ENCODE data around the gene NHP2.
"Not testable (repeated sequence)": the region's sequence is repeated elsewhere in the genome, so short reads cannot be mapped to it uniquely, and the experiment has no call there.

Gene NHP2

GRCh38 chr5:178153530-178154340, at the start of gene NHP2:
TSS of gene NHP2 (minus strand) at chr5:178153885. CDS start at chr5:178153817, 68 bp downstream.
- peak; percentile 97 for DNase-seq (ENCODE audit: low spot score)

DNA sequence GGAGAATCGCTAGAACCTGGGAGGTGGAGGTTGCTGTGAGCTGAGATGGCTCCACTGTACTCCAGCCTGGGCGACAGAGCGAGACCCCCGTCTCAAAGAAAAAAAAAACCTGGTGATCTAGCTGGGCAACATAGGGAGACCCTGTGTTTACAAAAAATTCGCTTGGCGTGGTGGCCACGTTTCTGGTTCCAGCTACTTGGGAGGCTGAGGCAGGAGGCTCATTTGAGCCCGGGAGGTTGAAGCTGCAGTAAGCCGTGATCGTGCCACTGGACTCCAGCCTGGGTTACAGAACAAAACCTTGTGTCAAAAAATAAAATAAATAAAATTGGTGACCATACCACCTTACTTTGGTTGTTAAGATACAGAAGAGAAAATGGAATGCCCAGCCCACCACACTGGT, 48.9 kb upstream of the NHP2 start:
- no peak for DNase-seq (ENCODE audit: low spot score)

DNA sequence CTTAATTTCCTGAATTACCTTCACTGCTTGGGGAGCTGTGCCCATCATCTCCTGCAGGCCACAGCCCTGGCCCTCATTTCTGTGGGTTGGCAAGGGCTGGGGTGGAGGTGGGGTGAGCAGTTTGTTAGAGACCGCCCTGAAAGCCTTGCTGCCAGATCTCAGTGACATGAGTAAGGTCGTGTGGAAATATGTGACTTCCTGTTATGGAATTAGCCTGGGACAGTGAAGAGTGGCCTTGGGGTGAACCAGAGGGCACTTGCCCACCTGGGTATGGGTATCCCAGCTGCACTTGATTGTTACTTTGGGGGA, 48.2 kb upstream of the NHP2 start:
- DNase-seq (ENCODE audit: low spot score) = no peak

DNA sequence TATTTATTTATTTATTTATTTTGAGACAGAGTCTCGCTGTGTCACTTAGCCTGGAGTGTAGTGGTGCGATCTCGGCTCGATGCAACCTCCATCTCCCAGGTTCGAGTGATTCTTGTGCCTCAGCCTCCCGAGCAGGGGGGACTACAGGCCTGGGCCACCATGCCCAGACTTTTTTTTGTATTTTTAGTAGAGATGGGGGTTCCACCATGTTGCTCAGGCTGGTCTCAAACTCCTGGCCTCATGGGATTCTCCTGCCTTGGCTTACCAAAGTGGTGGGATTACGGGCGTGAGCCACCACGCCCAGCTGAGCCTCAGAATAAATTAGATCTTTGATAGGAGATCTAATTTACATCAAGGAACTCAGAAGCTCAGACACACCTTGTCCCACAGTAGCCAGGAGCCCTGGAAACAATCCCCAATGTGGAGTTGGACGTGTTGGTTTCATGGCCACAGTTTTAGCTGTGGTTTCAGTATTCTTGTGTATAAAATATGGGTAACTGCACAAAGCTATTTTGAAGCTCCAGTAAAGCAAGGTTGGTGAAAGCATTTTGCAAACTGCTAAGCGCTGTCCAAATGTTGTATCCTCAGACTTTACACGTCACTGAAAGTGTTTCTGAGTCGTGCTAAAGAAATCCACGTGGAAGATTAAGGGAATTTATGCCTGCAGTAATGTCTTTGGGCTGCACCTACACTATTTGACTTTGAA, 47.7 kb upstream of the NHP2 start:
- DNase-seq (ENCODE audit: low spot score) = no peak

DNA sequence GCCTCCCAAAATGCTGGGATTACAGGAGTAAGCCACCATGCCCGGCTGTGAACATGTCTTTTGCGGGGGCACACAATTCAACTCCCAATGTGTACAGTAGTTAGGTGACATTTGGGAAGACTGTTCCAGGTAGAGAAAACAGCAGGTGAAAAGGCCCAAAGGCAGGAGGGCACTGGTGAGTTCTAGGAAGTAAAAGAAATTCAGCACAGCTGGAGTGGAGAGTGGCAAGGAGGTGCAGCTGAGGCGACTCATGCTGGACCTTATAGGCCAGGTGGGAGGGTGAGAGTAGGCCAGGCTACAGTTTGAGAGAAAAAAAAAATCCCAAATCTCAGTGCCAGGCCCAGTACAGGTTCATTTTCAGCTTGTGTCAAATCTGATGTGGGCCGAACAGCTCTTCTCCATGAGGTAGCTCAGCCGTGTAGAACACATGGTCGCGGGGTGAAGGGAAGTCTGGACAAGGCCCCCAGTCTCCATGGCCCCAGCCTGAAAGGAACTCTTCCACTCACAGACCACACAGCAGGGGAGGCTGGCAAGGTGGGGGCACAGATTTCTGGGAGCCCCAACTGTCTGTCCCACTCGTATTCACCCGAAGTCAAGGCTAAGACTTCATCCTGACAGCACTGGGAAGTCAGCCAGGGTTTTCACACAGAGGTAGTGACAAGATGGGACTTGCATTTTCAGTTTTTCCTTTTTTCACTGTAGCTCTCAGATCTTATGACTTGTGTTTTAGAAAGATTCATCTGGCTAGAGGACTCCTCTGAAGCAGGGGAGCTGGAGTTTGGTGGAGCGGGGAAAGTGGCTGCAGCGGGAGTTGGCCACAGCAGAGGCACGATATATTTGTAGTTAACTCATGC, 46.1 kb upstream of the NHP2 start:
- no peak for DNase-seq (ENCODE audit: low spot score)

DNA sequence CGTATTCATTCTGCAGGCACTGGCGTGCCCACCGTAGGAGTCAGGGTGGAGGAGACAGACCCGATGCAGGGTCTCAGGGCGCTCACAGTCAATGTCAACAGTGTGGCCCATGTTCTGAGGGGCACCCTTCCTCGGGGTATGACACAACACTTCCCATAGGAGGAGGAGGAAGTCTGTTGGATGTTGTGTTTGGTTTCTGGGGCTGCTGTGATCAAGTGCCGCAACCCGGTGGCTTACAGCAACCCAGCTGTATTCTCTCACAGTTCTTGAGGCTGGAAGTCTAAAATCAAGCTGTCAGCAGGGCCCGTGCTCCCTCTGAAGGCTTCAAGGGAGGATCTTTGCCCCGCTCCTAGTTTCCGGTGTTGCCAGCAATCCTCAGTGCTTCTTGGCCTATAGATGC, 45.0 kb upstream of the NHP2 start:
- no peak for DNase-seq (ENCODE audit: low spot score)

DNA sequence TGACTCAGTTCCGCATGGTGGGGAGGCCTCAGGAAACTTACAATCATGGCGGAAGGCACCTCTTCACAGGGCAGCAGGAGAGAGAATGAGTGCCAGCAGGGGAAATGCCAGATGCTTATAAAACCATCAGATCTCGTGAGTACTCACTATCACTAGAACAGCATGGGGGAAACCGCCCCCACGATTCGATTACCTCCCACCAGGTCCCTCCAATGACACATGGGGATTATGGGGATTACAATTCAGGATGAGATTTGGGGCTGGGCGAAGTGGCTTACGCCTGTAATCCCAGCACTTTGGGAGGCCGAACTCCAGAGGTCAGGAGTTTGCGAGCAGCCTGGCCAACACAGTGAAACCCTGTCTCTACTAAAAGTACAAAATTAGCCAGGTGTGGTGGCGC, 44.5 kb upstream of the NHP2 start:
- DNase-seq (ENCODE audit: low spot score) = not testable (repeated sequence)

- no peak for DNase-seq (ENCODE audit: low spot score)
These were observed 43.3 kb upstream of the NHP2 start for GRCh38 chr5:178196986-178197385.

DNA sequence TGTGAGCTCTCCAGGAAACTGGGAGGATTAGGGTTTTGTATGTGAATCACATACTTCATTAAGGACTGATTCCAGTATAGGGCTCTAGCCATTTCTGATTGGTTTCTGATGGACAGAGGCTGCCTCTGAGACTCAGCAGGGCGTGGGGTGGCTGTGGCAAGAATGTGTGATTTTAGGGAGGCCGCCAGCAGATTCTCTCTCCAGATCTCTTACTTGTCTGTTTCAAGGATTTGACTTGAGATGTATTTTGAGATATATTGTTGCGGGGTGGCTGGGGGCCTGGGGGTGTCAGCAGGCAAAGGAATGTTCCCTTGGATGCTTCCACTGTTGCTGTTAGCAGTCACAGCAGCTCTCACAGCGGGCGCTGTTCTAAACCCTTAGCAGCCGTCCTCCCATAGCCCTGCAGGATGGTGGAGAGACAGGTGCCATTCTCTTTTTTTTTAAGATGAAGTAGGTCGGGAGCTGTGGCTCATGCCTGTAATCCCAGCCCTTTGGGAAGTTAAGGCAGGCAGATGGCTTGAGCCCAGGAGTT, 42.7 kb upstream of the NHP2 start:
- DNase-seq (ENCODE audit: low spot score) = no peak

DNA sequence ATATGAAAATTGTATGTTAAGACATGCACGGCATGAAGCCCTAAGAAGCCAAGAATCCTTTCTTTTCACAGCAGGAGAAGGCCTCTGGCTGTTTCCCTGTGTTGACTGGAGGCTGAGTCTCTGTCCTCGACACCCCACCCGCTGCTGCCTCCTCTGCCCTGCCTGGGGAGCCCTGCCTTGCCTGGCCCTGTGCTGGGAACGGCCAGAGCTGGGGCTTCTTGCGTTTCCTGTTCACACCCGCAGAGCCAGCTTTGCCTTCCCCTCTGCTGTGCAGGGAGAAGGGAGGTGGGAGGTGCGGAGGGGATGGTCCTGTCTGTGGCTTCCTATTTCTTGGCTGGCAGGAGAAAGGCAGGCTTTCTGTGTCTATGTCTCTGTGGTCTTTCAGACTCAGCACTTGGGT, 40.3 kb upstream of the NHP2 start:
- no peak for DNase-seq (ENCODE audit: low spot score)

DNA sequence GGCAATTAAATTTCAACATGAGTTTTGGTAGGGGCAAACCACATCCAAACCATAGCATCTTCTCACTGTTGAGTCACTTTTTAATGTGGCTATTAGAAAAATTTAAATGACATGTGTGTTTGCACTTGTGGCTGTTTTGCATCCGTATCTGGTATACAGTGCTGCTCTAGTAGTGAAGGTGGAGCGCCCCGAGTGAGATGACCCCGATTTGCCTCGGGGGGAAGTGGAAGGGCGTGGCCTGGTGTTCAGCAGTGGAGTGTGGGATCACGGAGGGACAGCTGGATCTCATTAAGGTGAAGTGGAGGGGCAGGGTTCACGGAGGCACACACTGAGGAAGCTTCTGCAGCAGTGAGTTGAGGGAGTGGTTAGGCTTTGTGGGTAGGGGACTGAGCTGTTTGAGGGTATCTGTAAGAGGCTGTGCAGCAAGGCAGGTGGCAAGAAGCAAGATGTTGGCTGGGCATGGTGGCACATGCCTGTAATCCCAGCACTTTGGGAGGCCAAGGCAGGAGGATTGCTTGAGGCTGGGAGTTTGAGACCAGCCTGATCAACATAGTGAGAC, 39.6 kb upstream of the NHP2 start:
- no peak for DNase-seq (ENCODE audit: low spot score)

DNA sequence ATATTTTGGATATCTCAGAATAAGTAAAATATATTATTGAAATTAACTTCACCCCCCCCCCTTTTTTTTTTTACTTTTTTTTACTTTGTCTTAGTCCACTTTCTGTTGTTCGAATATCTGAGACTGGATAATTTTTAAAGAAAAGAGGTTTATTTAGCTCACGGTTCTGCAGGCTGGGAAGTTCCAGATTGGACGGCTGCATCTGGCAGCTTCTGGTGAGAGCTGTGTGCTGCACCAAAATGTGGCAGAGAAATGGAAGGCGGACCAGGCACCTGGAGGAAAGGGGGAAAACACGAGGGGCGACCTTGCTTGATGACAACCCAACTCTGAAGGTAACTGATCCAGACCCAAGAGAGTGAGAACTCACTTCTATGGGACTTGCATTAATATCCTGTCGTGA, 39.1 kb upstream of the NHP2 start:
- DNase-seq (ENCODE audit: low spot score) = no peak

GRCh38 chr5:178192244-178192643, 38.6 kb upstream of the NHP2 start:
- DNase-seq (ENCODE audit: low spot score) = no peak

DNA sequence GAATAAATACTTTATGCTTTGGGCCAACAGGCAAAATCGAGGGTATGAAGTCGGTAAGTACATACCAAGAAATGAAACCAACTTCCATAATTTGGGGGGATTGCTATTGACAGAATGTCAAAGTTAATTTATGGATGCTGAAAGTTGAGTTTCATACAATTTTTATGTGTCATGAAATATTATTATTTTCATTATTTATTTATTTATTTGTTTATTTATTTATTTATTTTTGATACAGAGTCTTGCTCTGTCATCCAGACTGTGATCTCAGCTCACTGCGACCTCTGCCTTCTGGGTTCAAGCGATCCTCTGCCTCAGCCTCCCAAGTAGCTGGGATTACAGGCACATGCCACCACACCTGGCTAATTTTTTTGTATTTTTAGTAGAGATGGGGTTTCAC, 38.0 kb upstream of the NHP2 start:
- DNase-seq (ENCODE audit: low spot score) = no peak

- no peak for DNase-seq (ENCODE audit: low spot score)
These were observed 35.7 kb upstream of the NHP2 start for GRCh38 chr5:178189433-178189832.

GRCh38 chr5:178187014-178187413, 33.3 kb upstream of the NHP2 start, which contains the start of gene GMCL2:
TSS of gene GMCL2 (minus strand) at chr5:178187371. CDS start at chr5:178187299, 72 bp downstream.
- no peak for DNase-seq (ENCODE audit: low spot score)

DNA sequence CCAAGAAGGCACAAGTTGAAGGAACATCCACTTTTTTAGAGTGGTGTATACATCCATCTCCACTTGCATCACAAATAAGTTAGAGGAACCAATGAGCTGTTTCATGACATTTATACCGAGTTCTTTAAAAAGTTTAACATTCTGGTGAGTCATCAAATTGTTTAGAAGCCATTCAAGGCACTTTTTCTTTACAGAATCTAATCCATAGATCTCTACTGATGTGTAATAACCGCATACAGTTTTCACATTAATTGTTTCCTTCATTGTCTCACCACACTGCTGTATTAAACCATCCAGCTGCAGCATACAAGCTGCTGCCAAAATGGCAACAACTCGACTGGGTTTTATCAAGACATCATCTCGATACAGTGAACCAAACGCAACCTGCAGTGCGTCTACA, 32.7 kb upstream of the NHP2 start:
- no peak for DNase-seq (ENCODE audit: low spot score)

DNA sequence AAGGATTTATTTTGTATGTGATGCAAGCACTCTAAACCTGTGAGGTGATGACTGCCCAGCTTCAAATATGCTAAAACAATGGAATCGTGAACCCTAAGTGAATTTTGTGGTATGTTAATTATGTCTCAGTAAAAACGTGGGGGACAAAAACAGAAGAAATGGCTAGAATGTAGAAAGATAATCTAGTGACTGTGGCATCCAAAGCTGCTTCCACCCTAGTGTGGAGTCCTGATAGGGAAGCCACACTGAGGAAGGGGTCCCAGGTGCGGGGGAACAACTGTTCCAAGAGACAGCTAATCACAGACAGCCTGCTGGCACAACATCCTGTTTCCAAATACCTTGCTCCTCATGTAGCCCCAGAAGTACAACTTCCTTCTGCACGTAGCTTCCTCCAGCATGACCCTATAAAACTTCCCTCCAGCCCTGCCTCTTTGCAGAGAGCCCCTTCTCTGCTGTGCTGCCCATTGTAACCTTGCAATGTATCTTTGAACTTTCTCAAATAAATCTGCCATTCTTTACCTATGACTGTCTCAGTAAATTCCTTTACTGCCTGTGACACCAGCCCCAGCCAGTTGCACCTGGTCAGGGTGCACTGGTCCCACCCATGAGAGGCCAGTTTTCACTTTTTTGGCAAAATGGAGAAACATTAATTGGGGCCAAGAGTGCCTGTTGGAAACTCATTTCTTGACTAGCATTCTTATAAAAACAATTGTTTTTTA, 28.6 kb upstream of the NHP2 start:
- DNase-seq (ENCODE audit: low spot score) = no peak

DNA sequence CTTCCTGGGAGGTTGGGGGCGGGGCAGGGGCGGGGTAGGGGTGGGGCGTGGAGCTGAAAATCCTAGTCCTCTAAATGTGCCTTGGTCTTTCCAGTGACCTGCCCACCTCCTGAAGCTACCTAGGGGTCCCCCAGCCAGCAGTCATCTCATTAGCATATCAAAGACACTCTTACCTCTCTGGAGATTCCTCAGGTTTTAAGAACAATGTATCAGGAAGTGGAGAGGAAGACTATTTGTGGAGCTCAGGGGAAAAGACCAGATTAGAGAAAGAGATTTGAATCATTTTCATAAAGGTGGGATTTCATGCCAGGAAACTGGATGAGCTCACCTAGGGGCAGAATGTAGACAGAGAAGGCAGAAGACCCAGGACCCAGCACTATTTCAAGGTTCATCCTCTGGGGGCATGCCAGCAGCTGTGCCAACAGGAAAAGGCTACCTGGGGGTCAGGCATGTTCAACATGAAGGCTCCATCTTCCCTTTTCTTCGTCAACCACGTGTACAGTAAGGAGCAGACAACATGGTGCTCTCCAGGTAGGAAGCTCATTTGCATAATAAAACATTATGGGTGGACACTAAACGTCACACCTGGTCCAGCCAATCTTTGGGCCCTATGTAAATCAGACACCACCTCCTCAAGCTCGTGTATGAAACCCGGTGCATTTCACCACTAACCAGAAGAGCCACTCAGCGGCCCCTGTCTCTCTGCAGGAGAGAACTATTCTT, 26.6 kb upstream of the NHP2 start:
- no peak for DNase-seq (ENCODE audit: low spot score)

DNA sequence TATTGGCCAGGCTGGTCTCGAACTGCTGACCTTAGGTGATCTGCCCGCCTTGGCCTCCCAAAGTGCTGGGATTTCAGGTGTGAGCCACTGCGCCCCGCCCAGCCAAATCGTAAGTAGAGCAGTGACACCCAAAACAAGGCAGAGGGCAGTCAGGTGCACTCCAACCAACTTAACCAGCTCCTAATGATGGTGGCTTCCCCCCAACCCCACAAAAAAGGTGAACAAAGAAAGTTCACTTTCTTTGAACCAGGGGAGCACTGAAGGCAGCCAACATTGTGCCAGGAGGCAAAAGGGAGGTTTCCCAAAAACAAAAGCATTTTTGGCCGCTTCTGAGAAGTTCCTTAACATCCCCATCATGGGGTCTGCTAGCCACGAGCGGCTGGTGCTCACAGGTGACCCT, 23.9 kb upstream of the NHP2 start:
- no peak for DNase-seq (ENCODE audit: low spot score)

GRCh38 chr5:178176791-178177190, 23.1 kb upstream of the NHP2 start:
- no peak for DNase-seq (ENCODE audit: low spot score)

Measured in germinal center (tissue), 1 donor.